ENCODE data around the gene PTPRD. TPM values are rescaled to one million over a fixed set of nuclear protein-coding genes. Genes with fewer than 3 reads are reported as not detected.

Gene PTPRD
- total RNA-seq, 1 experiment from 2014 or later, result not detected

DNA sequence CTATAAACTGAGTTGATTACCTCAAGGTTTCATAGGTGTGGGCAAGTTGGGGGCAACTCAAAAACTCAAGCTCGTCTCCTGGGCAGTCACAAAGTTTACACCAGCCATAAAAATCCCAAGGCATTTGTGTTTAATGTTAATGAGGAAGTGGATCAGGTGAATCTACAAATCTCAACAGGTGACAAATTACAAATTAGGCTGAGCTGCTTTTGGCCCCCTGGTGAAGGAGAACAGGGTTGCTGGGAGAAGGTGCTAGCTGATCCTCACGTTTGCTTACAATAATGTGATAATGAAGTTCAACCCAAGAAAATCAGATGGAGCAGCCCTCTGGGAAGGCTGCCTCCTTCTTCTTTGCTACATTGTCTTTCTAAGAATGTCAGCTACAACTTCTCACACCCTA lies 2324.8 kb downstream of the PTPRD start:
- BruUV-seq (replicated peaks), result no TSS peak
- intact Hi-C loops (cut with micrococcal nuclease; ENCODE audit: unreplicated experiment), result no loop called here
- Histone ChIP-seq H3K4me1 (ENCODE audit: control insufficient read depth, insufficient read depth, low read length) (no peaks in the 10 kb centered on the region), H3K9me3 (ENCODE audit: control insufficient read depth, insufficient read depth, low read depth, low read length) (no peaks in the 10 kb centered on the region), H3K4me3 (ENCODE audit: low read depth in 2 of 2, low read length in 2 of 2) (no peak overlapping the region), H3K27me3 (ENCODE audit: control insufficient read depth, insufficient read depth, low read length) (no peaks in the 10 kb centered on the region), H3K27ac (ENCODE audit: low read length) (no peak overlapping the region), H3K36me3 (ENCODE audit: control insufficient read depth, insufficient read depth, low read length) (no peaks in the 10 kb centered on the region)
- in situ Hi-C loops (cut with HindIII; ENCODE audit: low pct_unique_long_range_greater_than_20kb, low sequenced_read_pairs), result no loop called here
- CTCF ChIA-PET, result no interaction called here
- TF ChIP-seq SIN3A (IDR thresholded peaks at IDR 0.05; ENCODE audit: borderline replicate concordance, insufficient read depth, low read depth, low read length) (no peak), TCF7L2 (IDR thresholded peaks at IDR 0.05; ENCODE audit: low read depth, low read length) (no peak)
- no peak for ATAC-seq
- DNase-seq (ENCODE audit: low read depth, low spot score), result no peak
- POLR2A ChIA-PET, result no interaction called here

DNA sequence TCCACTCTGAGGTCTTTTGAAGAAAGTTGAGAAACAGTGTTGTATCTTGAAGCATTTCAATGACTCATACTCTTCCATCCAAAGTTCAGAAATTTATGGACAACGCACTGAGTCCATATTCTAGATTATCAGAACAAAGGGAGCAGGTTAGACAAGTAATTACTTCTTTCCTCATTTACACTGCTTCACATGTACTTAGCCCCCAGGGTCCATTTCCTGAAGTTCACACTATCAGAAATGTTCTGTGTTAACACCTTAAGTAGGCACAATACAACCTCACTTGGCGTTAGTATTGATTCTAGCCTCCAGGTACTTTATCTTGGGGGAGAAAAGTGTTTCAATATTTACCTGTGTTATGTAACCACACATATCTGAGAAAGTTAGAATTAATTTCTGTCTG lies 2325.3 kb downstream of the PTPRD start:
- DNase-seq (ENCODE audit: low read depth, low spot score) (no peak), ATAC-seq (no peak)
- H3K9me3 ChIP-seq (ENCODE audit: control insufficient read depth, insufficient read depth, low read depth, low read length), result no peaks in the 10 kb centered on the region
- no peaks in the 10 kb centered on the region for H3K27me3 ChIP-seq (ENCODE audit: control insufficient read depth, insufficient read depth, low read length)
- TF ChIP-seq, protein P1, sequence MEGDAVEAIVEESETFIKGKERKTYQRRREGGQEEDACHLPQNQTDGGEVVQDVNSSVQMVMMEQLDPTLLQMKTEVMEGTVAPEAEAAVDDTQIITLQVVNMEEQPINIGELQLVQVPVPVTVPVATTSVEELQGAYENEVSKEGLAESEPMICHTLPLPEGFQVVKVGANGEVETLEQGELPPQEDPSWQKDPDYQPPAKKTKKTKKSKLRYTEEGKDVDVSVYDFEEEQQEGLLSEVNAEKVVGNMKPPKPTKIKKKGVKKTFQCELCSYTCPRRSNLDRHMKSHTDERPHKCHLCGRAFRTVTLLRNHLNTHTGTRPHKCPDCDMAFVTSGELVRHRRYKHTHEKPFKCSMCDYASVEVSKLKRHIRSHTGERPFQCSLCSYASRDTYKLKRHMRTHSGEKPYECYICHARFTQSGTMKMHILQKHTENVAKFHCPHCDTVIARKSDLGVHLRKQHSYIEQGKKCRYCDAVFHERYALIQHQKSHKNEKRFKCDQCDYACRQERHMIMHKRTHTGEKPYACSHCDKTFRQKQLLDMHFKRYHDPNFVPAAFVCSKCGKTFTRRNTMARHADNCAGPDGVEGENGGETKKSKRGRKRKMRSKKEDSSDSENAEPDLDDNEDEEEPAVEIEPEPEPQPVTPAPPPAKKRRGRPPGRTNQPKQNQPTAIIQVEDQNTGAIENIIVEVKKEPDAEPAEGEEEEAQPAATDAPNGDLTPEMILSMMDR (IDR thresholded peaks at IDR 0.05), result no peak
- TF ChIP-seq POLR2AphosphoS5 (IDR thresholded peaks at IDR 0.05; ENCODE audit: low read depth, low read length) (no peak), TCF7L2 (IDR thresholded peaks at IDR 0.05; ENCODE audit: low read depth, low read length) (no peak), SIN3A (IDR thresholded peaks at IDR 0.05; ENCODE audit: borderline replicate concordance, insufficient read depth, low read depth, low read length) (no peak)
- TF ChIP-seq, protein P2, sequence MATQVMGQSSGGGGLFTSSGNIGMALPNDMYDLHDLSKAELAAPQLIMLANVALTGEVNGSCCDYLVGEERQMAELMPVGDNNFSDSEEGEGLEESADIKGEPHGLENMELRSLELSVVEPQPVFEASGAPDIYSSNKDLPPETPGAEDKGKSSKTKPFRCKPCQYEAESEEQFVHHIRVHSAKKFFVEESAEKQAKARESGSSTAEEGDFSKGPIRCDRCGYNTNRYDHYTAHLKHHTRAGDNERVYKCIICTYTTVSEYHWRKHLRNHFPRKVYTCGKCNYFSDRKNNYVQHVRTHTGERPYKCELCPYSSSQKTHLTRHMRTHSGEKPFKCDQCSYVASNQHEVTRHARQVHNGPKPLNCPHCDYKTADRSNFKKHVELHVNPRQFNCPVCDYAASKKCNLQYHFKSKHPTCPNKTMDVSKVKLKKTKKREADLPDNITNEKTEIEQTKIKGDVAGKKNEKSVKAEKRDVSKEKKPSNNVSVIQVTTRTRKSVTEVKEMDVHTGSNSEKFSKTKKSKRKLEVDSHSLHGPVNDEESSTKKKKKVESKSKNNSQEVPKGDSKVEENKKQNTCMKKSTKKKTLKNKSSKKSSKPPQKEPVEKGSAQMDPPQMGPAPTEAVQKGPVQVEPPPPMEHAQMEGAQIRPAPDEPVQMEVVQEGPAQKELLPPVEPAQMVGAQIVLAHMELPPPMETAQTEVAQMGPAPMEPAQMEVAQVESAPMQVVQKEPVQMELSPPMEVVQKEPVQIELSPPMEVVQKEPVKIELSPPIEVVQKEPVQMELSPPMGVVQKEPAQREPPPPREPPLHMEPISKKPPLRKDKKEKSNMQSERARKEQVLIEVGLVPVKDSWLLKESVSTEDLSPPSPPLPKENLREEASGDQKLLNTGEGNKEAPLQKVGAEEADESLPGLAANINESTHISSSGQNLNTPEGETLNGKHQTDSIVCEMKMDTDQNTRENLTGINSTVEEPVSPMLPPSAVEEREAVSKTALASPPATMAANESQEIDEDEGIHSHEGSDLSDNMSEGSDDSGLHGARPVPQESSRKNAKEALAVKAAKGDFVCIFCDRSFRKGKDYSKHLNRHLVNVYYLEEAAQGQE (IDR thresholded peaks at IDR 0.05; ENCODE audit: insufficient read depth in 1 of 2, low read depth in 2 of 2, low read length in 1 of 2), result no peak
- H3K36me3 ChIP-seq (ENCODE audit: control insufficient read depth, insufficient read depth, low read length), result no peaks in the 10 kb centered on the region
- in situ Hi-C loops (cut with HindIII; ENCODE audit: low pct_unique_long_range_greater_than_20kb, low sequenced_read_pairs), result no loop called here
- no peak overlapping the region for H3K4me3 ChIP-seq (ENCODE audit: low read depth in 2 of 2, low read length in 2 of 2)
- ChIA-PET CTCF (no interaction called here), POLR2A (no interaction called here)
- intact Hi-C loops (cut with micrococcal nuclease; ENCODE audit: unreplicated experiment), result no loop called here
- no TSS peak for BruUV-seq (replicated peaks)
- H3K4me1 ChIP-seq (ENCODE audit: control insufficient read depth, insufficient read depth, low read length), result no peaks in the 10 kb centered on the region
- H3K27ac ChIP-seq (ENCODE audit: low read length), result no peak overlapping the region

DNA sequence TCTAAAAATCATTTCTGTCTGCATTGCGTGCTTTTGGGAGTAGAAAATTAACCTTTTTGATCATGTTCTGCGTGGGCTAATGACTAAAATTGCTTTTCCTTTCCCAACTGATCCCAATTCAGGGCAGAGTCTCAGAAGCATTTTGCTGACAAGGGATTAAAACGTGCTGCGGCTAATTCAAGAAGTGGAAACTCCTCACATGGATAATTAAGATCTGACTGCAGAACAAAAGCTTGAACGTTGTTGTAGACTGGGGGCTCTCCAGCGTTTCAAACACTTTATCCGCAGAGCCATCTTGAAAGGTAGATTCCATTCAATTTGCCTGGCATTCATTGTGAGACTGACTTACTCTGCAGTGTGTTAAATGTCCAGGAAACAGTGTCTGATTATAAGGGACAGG lies 2327.9 kb downstream of the PTPRD start:
- DNase-seq (ENCODE audit: low read depth, low spot score), result no peak
- intact Hi-C loops (cut with micrococcal nuclease; ENCODE audit: unreplicated experiment) (no loop called here), in situ Hi-C loops (cut with HindIII; ENCODE audit: low pct_unique_long_range_greater_than_20kb, low sequenced_read_pairs) (no loop called here)
- Histone ChIP-seq H3K27me3 (ENCODE audit: control insufficient read depth, insufficient read depth, low read length) (no peaks in the 10 kb centered on the region), H3K4me3 (ENCODE audit: low read depth in 2 of 2, low read length in 2 of 2) (no peak overlapping the region), H3K4me1 (ENCODE audit: control insufficient read depth, insufficient read depth, low read length) (no peaks in the 10 kb centered on the region), H3K9me3 (ENCODE audit: control insufficient read depth, insufficient read depth, low read depth, low read length) (no peaks in the 10 kb centered on the region), H3K27ac (ENCODE audit: low read length) (no peak overlapping the region), H3K36me3 (ENCODE audit: control insufficient read depth, insufficient read depth, low read length) (no peaks in the 10 kb centered on the region)
- no peak for ATAC-seq
- TF ChIP-seq, protein P1 (IDR thresholded peaks at IDR 0.05), result no peak
- TF ChIP-seq SIN3A (IDR thresholded peaks at IDR 0.05; ENCODE audit: borderline replicate concordance, insufficient read depth, low read depth, low read length), result no peak
- TF ChIP-seq, protein P2 (IDR thresholded peaks at IDR 0.05; ENCODE audit: insufficient read depth in 1 of 2, low read depth in 2 of 2, low read length in 1 of 2), result no peak
- no peak for TF ChIP-seq TCF7L2 (IDR thresholded peaks at IDR 0.05; ENCODE audit: low read depth, low read length)
- no peak for TF ChIP-seq POLR2AphosphoS5 (IDR thresholded peaks at IDR 0.05; ENCODE audit: low read depth, low read length)
- ChIA-PET POLR2A (no interaction called here), CTCF (no interaction called here)
- BruUV-seq (replicated peaks), result no TSS peak
